Measurements from ENCODE around the gene PDCD1. TPM values are rescaled to one million over a fixed set of nuclear protein-coding genes. Genes with fewer than 3 reads are reported as not detected.

PDCD1 gene
- total and polyA plus RNA-seq, 2 of the 8 experiments (the other 6 are each of a cell fraction or from before 2014, with no cell fraction given) = 0.48 to 1.1 TPM

DNA sequence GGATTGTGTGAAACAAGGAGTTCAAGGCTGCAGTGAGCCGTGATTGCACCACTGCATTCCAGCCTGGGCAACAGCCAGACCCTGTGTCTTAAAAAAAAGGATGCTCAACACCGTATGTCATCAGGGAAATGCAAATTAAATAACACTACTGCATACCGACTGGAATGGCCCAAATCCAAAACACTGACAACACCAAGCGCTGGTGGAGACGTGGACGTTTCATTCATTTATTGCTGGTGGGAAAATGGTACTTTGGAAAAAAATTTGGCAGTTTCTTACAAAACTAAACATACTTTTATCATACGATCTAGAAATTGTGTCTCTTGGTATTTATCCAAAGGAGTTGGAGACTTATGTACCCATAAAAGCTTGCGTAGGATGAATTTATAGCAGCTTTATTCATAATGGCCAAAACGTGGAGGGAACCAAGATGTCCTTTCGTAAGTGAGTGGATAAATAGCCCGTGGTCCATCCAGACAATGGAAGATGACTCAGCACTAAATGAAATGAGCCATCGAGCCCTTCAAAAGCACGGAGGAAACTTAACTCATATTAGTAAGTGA, 25.5 kb downstream of the PDCD1 start:
- H3K9ac ChIP-seq (replicated peaks in 1 of 4; ENCODE audit: extremely low read depth in 1 of 4, low read depth in 3 of 4, low read length in 3 of 4) = no peak overlapping the region
- H3K4me1 ChIP-seq (replicated peaks in 1 of 4; ENCODE audit: control insufficient read depth in 3 of 4, insufficient read depth in 4 of 4, low read length in 3 of 4) = no peaks in the 10 kb centered on the region
- no peak overlapping the region for H3K18ac ChIP-seq (ENCODE audit: extremely low read depth, low read length)
- no peaks in the 10 kb centered on the region for H3K9me3 ChIP-seq (ENCODE audit: insufficient read depth in 2 of 2, low read depth in 1 of 2, low read length in 1 of 2)
- no peaks in the 10 kb centered on the region for H3K27me3 ChIP-seq (replicated peaks in 1 of 4; ENCODE audit: control insufficient read depth in 3 of 4, extremely low read depth in 1 of 4, insufficient read depth in 3 of 4, low read length in 3 of 4)
- CTCF ChIA-PET (ENCODE audit: partially characterized antibody) = no interaction called here
- no peak overlapping the region for H3K56ac ChIP-seq (replicated peaks; ENCODE audit: insufficient read length, low read depth, low read length)
- H2BK12ac ChIP-seq (ENCODE audit: low read depth, low read length) = no peak overlapping the region
- H3K79me1 ChIP-seq (ENCODE audit: low read depth, low read length) = no peaks in the 10 kb centered on the region
- H4K91ac ChIP-seq (replicated peaks; ENCODE audit: insufficient read length, low read length) = no peak overlapping the region
- no peaks in the 10 kb centered on the region for H3K36me3 ChIP-seq (ENCODE audit: control insufficient read depth in 2 of 4, insufficient read depth in 4 of 4, low read length in 3 of 4)
- H3K27ac ChIP-seq (ENCODE audit: low read depth, low read length) = no peak overlapping the region
- TF ChIP-seq POLR2AphosphoS5 (IDR thresholded peaks at IDR 0.05; ENCODE audit: low read depth, low read length) = no peak
- TF ChIP-seq HDAC2 (IDR thresholded peaks at IDR 0.05; ENCODE audit: borderline replicate concordance in 1 of 2, low read depth in 2 of 2, low read length in 2 of 2) = no peak
- TF ChIP-seq BACH1 (IDR thresholded peaks at IDR 0.05; ENCODE audit: low read length) = peak; percentile 59; the same call in 1 of the 2 replicates
- peak; percentile 72 for TF ChIP-seq MAFK (IDR thresholded peaks at IDR 0.05; ENCODE audit: low read depth, low read length)
- 90% methylated on average over 13 of the region's 13 CpGs; no CpG with 5 or more reads in 1 of the 2 experiments for WGBS, 2 experiments (ENCODE audit: extremely low coverage in 1 of 2, insufficient coverage in 1 of 2, insufficient read length in 1 of 2, insufficient replicate concordance in 2 of 2, low coverage in 1 of 2, low lambda C conversion rate in 2 of 2, missing lambda C conversion rate in 1 of 2)
- no peak overlapping the region for H2BK15ac ChIP-seq (ENCODE audit: low read length)
- no peak for DNase-seq (ENCODE audit: low read depth in 1 of 2, low spot score in 2 of 2)
- no peak overlapping the region for H3K4ac ChIP-seq (replicated peaks; ENCODE audit: insufficient read length, low read depth, low read length)
- no peak overlapping the region for H3K4me3 ChIP-seq (ENCODE audit: extremely low read depth in 1 of 4, insufficient read depth in 2 of 4, low read depth in 3 of 4, low read length in 4 of 4)
- H2BK120ac ChIP-seq (replicated peaks; ENCODE audit: low read depth, low read length) = no peak overlapping the region
- no peak overlapping the region for H2AK5ac ChIP-seq (ENCODE audit: low read depth, low read length)
- no peak for FAIRE-seq
- H2BK5ac ChIP-seq (ENCODE audit: low read depth, low read length) = no peak overlapping the region
- no peak overlapping the region for H3K23ac ChIP-seq (ENCODE audit: insufficient read length)
- H3K79me2 ChIP-seq (ENCODE audit: control insufficient read depth in 1 of 2, insufficient read depth in 2 of 2, low read length in 2 of 2) = no peaks in the 10 kb centered on the region
- H2AFZ ChIP-seq (ENCODE audit: low read length) = no peak overlapping the region
- no peak overlapping the region for H4K8ac ChIP-seq (ENCODE audit: extremely low read depth, insufficient read depth, low read length)
- no peak overlapping the region for H3K14ac ChIP-seq (ENCODE audit: insufficient read length)
- no peaks in the 10 kb centered on the region for H4K20me1 ChIP-seq (replicated peaks in 1 of 2; ENCODE audit: control insufficient read depth in 1 of 2, insufficient read depth in 2 of 2, low read length in 2 of 2)
- POLR2A ChIA-PET (ENCODE audit: partially characterized antibody) = no interaction called here
- H3K23me2 ChIP-seq (ENCODE audit: low read depth, low read length) = no peaks in the 10 kb centered on the region
- no peak overlapping the region for H3K4me2 ChIP-seq (ENCODE audit: insufficient read depth in 1 of 2, low read depth in 2 of 2, low read length in 2 of 2)
- H2BK20ac ChIP-seq (ENCODE audit: low read length) = no peak overlapping the region
- no peak overlapping the region for H4K5ac ChIP-seq (ENCODE audit: insufficient read length, low read depth, low read length)

Data from H1 (cell line).